Keratinocyte (primary cell): ENCODE measurements around the gene TBC1D2. TPM values are rescaled to one million over a fixed set of nuclear protein-coding genes. Genes with fewer than 3 reads are reported as not detected.

Experiments used
- DNase-seq: peaks from one replicate; pipeline ENCODE4 v3.0.0-alpha.2; 2011; ENCODE audit warnings: low read depth, missing footprints, low spot score
- FAIRE-seq: peaks from 2 replicates; lab custom pipeline; 2011; peaks lifted over from hg19 to GRCh38; lab: Jason Lieb, UNC
- H2AFZ ChIP-seq: 2 replicates; pipeline ENCODE4 v1.6.0; 2012; ENCODE audit warnings: low read length, control low read depth, inconsistent platforms; ENCODE audit not compliant: control insufficient read depth
- H3K27ac ChIP-seq: 2 replicates; pipeline ENCODE4 v1.5.1; 2011; ENCODE audit warnings: low read length; ENCODE audit not compliant: control insufficient read depth, insufficient read depth
- H3K27me3 ChIP-seq: 3 replicates; pipeline ENCODE4 v1.6.0; 2011; ENCODE audit warnings: low read length; ENCODE audit not compliant: control insufficient read depth, insufficient read depth; ENCODE audit errors: extremely low read depth
- H3K36me3 ChIP-seq, 2 experiments: 2 replicates in 1 of 2; 3 replicates in 1 of 2; pipeline ENCODE4 v1.5.1; 2011; ENCODE audit warnings: low read length in 2 of 2, mild to moderate bottlenecking in 1 of 2; ENCODE audit not compliant: control insufficient read depth in 2 of 2, insufficient read depth in 2 of 2; ENCODE audit errors: extremely low read depth in 1 of 2
- H3K4me1 ChIP-seq: 3 replicates; pipeline ENCODE4 v1.5.1; 2011; ENCODE audit warnings: low read length; ENCODE audit not compliant: control insufficient read depth, insufficient read depth; ENCODE audit errors: extremely low read depth
- H3K4me2 ChIP-seq: 3 replicates; pipeline ENCODE4 v1.6.0; 2011; ENCODE audit warnings: low read depth, low read length; ENCODE audit not compliant: control insufficient read depth, insufficient read depth; ENCODE audit errors: extremely low read depth
- H3K4me3 ChIP-seq, 3 experiments: fragments of 200-600 bp in 1 of 3; sonication (generic) in 1 of 3; 2 replicates in 2 of 3; 3 replicates in 1 of 3; pipeline ENCODE4 v1.5.1; 2011 to 2016; ENCODE audit warnings: low read length in 3 of 3, mild to moderate bottlenecking in 3 of 3, control low read depth in 2 of 3, inconsistent platforms in 1 of 3, low read depth in 1 of 3, mixed read lengths in 1 of 3, mixed run types in 1 of 3, moderate library complexity in 1 of 3; ENCODE audit not compliant: control insufficient read depth in 2 of 3, insufficient read depth in 2 of 3; ENCODE audit errors: extremely low read depth in 1 of 3
- H3K79me2 ChIP-seq: 2 replicates; pipeline ENCODE4 v1.6.0; 2012; ENCODE audit warnings: low read length; ENCODE audit not compliant: control insufficient read depth, insufficient read depth
- H3K9ac ChIP-seq: 3 replicates; pipeline ENCODE4 v1.6.0; 2011; ENCODE audit warnings: low read length; ENCODE audit not compliant: control insufficient read depth, insufficient read depth; ENCODE audit errors: extremely low read depth
- H3K9me1 ChIP-seq: 3 replicates; pipeline ENCODE4 v1.6.0; 2011; ENCODE audit warnings: low read length; ENCODE audit not compliant: control insufficient read depth, insufficient read depth; ENCODE audit errors: extremely low read depth
- H3K9me3 ChIP-seq: 2 replicates; pipeline ENCODE4 v1.5.1; 2012; ENCODE audit warnings: low read depth, low read length; ENCODE audit not compliant: control insufficient read depth
- H4K20me1 ChIP-seq: 3 replicates; pipeline ENCODE4 v1.6.0; 2011; ENCODE audit warnings: low read length; ENCODE audit not compliant: control insufficient read depth, insufficient read depth; ENCODE audit errors: extremely low read depth
- CTCF ChIP-seq, 3 experiments: IDR thresholded peaks in 1 of 3; conservative IDR thresholded peaks in 1 of 3; optimal IDR thresholded peaks in 1 of 3; 2 replicates in 2 of 3; 3 replicates in 1 of 3; pipeline versions ENCODE3 to v1.5.1; 2011; ENCODE audit warnings: low read length in 3 of 3, mild to moderate bottlenecking in 3 of 3, moderate library complexity in 2 of 3, control low read depth in 1 of 3, inconsistent platforms in 1 of 3; ENCODE audit not compliant: insufficient read depth in 2 of 3; ENCODE audit errors: extremely low read depth in 1 of 3
- EZH2 ChIP-seq: IDR thresholded peaks from one replicate; pipeline ENCODE4 v1.6.1; 2012; ENCODE audit warnings: inconsistent platforms, mild to moderate bottlenecking, low read length, moderate library complexity
- dilution Hi-C: fragments of 300-500 bp; cut with MboI; formaldehyde crosslinking; loops from one replicate; pipeline ENCODE4 v1.7.0; 2020; ENCODE audit warnings: low sequenced_read_pairs; ENCODE audit not compliant: extremely low pct_ligation_motif_present
- polyA plus RNA-seq, 5 experiments: library from polyadenylated mRNA; depleted of rRNA in 3 of 5; stranded (reverse) in 3 of 5; stranded (forward) in 1 of 5; unstranded in 1 of 5; fragments of >200 nt; gene quantifications; 1 replicate in 1 of 5; 2 replicates in 3 of 5; 3 replicates in 1 of 5; pipeline versions ENCODE4 v1.2.1 to v1.2.3, GENCODE V29; 2011 to 2012; ENCODE audit warnings: missing spikeins in 2 of 5, low read depth in 1 of 5, low replicate concordance in 1 of 5

Gene TBC1D2
- polyA plus RNA-seq, 1 donor (not counting 4 experiments of a cell fraction or from before 2014, with no cell fraction given): 59.2 TPM

GRCh38 chr9:98234245-98234825 is 21.1 kb downstream of the TBC1D2 start:
- H3K9ac ChIP-seq: no peak overlapping the region
- no peak for FAIRE-seq
- TF ChIP-seq EZH2 (no peak), CTCF (optimal IDR thresholded peaks at IDR 0.05 in 1 of 3, IDR thresholded peaks at IDR 0.05 in 1 of 3, conservative IDR thresholded peaks at IDR 0.05 in 1 of 3; ENCODE audit: extremely low read depth in 1 of 3, insufficient read depth in 2 of 3, low read length in 3 of 3) (no peak)

GRCh38 chr9:98232926-98233325 is 22.5 kb downstream of the TBC1D2 start:
- TF ChIP-seq EZH2 (no peak), CTCF (optimal IDR thresholded peaks at IDR 0.05 in 1 of 3, IDR thresholded peaks at IDR 0.05 in 1 of 3, conservative IDR thresholded peaks at IDR 0.05 in 1 of 3; ENCODE audit: extremely low read depth in 1 of 3, insufficient read depth in 2 of 3, low read length in 3 of 3) (no peak)
- no peaks in the 10 kb centered on the region for H4K20me1 ChIP-seq
- H3K9me1 ChIP-seq: peaks cover 1% of the 10 kb centered on the region
- no peaks in the 10 kb centered on the region for H3K9me3 ChIP-seq
- H3K4me2 ChIP-seq: no peak overlapping the region
- no peak overlapping the region for H3K27ac ChIP-seq
- H3K27me3 ChIP-seq: no peaks in the 10 kb centered on the region
- H3K79me2 ChIP-seq: peaks cover 36% of the 10 kb centered on the region
- no peak overlapping the region for H3K4me3 ChIP-seq
- H3K36me3 ChIP-seq: peaks cover 38 to 66% of the 10 kb centered on the region in 2 experiments
- H2AFZ ChIP-seq: no peak overlapping the region
- H3K4me1 ChIP-seq: no peaks in the 10 kb centered on the region
- DNase-seq (no peak), FAIRE-seq (no peak)
- dilution Hi-C loops: no loop called here
- H3K9ac ChIP-seq: no peak overlapping the region

More at GRCh38 chr9:98234245-98234825, 21.1 kb downstream of the TBC1D2 start:
- no peak overlapping the region for H3K4me3 ChIP-seq
- no peaks in the 10 kb centered on the region for H3K9me1 ChIP-seq
- no peak for DNase-seq
- no peak overlapping the region for H2AFZ ChIP-seq
- H3K4me2 ChIP-seq: no peak overlapping the region
- H3K4me1 ChIP-seq: no peaks in the 10 kb centered on the region
- H4K20me1 ChIP-seq: no peaks in the 10 kb centered on the region
- no peak overlapping the region for H3K27ac ChIP-seq
- H3K27me3 ChIP-seq: no peaks in the 10 kb centered on the region
- peaks cover 28 to 52% of the 10 kb centered on the region in 2 experiments for H3K36me3 ChIP-seq
- no peaks in the 10 kb centered on the region for H3K9me3 ChIP-seq
- dilution Hi-C loops: no loop called here
- H3K79me2 ChIP-seq: peaks cover 41% of the 10 kb centered on the region
